ES-I3 (cell line): ENCODE data around the gene ZIC1.

Experiments
- H3K36me3 ChIP-seq: 2 replicates; pipeline ENCODE4 v1.6.1; 2013; ENCODE audit warnings: mild to moderate bottlenecking, low read length, control low read depth, moderate library complexity; ENCODE audit not compliant: insufficient read depth
- H3K4me1 ChIP-seq: 2 replicates; pipeline ENCODE4 v1.6.1; 2013; ENCODE audit warnings: mild to moderate bottlenecking, control low read depth, low read length; ENCODE audit not compliant: insufficient read depth
- H3K9ac ChIP-seq: 2 replicates; pipeline ENCODE4 v1.6.1; 2013; ENCODE audit warnings: low read depth, mild to moderate bottlenecking, low read length, moderate library complexity
- H3K9me3 ChIP-seq: 2 replicates; pipeline ENCODE4 v1.6.1; 2013; ENCODE audit warnings: mild to moderate bottlenecking, low read length, moderate library complexity; ENCODE audit not compliant: control insufficient read depth, insufficient read depth

ZIC1 gene

GRCh38 chr3:147409143-147410115 lies at the start of gene ZIC1:
Gene ZIC1 (plus strand): TSS chr3:147409365. CDS start chr3:147410113, 748 bp downstream.
- Histone ChIP-seq H3K4me1 (peaks cover 29% of the 10 kb centered on the region), H3K36me3 (no peaks in the 10 kb centered on the region), H3K9me3 (no peaks in the 10 kb centered on the region), H3K9ac (peak within 1 kb of the TSS; percentile 49; the same call in 1 of the 2 replicates)

- peaks cover 18% of the 10 kb centered on the region for H3K4me1 ChIP-seq
These were observed 49.1 kb upstream of the ZIC1 start for GRCh38 chr3:147360051-147360439.

GRCh38 chr3:147360646-147361453 lies 48.3 kb upstream of the ZIC1 start:
- Histone ChIP-seq H3K9me3 (no peaks in the 10 kb centered on the region), H3K36me3 (no peaks in the 10 kb centered on the region), H3K4me1 (peaks cover 13% of the 10 kb centered on the region), H3K9ac (no peak overlapping the region)

More at GRCh38 chr3:147360051-147360439, 49.1 kb upstream of the ZIC1 start:
- Histone ChIP-seq H3K36me3 (no peaks in the 10 kb centered on the region), H3K9me3 (no peaks in the 10 kb centered on the region), H3K9ac (no peak overlapping the region)

- H3K4me1 ChIP-seq = peaks cover 9% of the 10 kb centered on the region
- no peak overlapping the region for H3K9ac ChIP-seq
- H3K36me3 ChIP-seq = no peaks in the 10 kb centered on the region
- no peaks in the 10 kb centered on the region for H3K9me3 ChIP-seq
These were observed 47.4 kb upstream of the ZIC1 start for GRCh38 chr3:147361454-147362420.

- H3K36me3 ChIP-seq = no peaks in the 10 kb centered on the region
- no peaks in the 10 kb centered on the region for H3K9me3 ChIP-seq
- H3K4me1 ChIP-seq = peaks cover 6% of the 10 kb centered on the region; the same call in 1 of the 2 replicates
- no peak overlapping the region for H3K9ac ChIP-seq
These were observed 44.4 kb upstream of the ZIC1 start for GRCh38 chr3:147364771-147365170.

GRCh38 chr3:147365196-147366115 lies 43.7 kb upstream of the ZIC1 start:
- no peaks in the 10 kb centered on the region for H3K9me3 ChIP-seq
- no peaks in the 10 kb centered on the region for H3K36me3 ChIP-seq
- H3K4me1 ChIP-seq = peaks cover 11% of the 10 kb centered on the region

GRCh38 chr3:147367676-147368075 lies 41.5 kb upstream of the ZIC1 start:
- Histone ChIP-seq H3K4me1 (peaks cover 13% of the 10 kb centered on the region), H3K36me3 (no peaks in the 10 kb centered on the region), H3K9ac (no peak overlapping the region), H3K9me3 (no peaks in the 10 kb centered on the region)

More at GRCh38 chr3:147365196-147366115, 43.7 kb upstream of the ZIC1 start:
- no peak overlapping the region for H3K9ac ChIP-seq

- H3K36me3 ChIP-seq = no peaks in the 10 kb centered on the region
- H3K9ac ChIP-seq = no peak overlapping the region
- no peaks in the 10 kb centered on the region for H3K9me3 ChIP-seq
- H3K4me1 ChIP-seq = peaks cover 13% of the 10 kb centered on the region
These were observed 41.0 kb upstream of the ZIC1 start for GRCh38 chr3:147368151-147368550.

- Histone ChIP-seq H3K36me3 (no peaks in the 10 kb centered on the region), H3K4me1 (peaks cover 13% of the 10 kb centered on the region), H3K9ac (no peak overlapping the region), H3K9me3 (no peaks in the 10 kb centered on the region)
These were observed 40.5 kb upstream of the ZIC1 start for GRCh38 chr3:147368561-147369221.

- no peaks in the 10 kb centered on the region for H3K36me3 ChIP-seq
- H3K9me3 ChIP-seq = no peaks in the 10 kb centered on the region
- peaks cover 13% of the 10 kb centered on the region for H3K4me1 ChIP-seq
- no peak overlapping the region; the same call in 1 of the 2 replicates for H3K9ac ChIP-seq
These were observed 39.9 kb upstream of the ZIC1 start for GRCh38 chr3:147369231-147369630.

- H3K4me1 ChIP-seq = peaks cover 13% of the 10 kb centered on the region
- no peak overlapping the region; the same call in 1 of the 2 replicates for H3K9ac ChIP-seq
- H3K36me3 ChIP-seq = no peaks in the 10 kb centered on the region
These were observed 39.5 kb upstream of the ZIC1 start for GRCh38 chr3:147369661-147370123.

GRCh38 chr3:147370349-147370748 lies 38.8 kb upstream of the ZIC1 start:
- H3K4me1 ChIP-seq = peaks cover 13% of the 10 kb centered on the region
- H3K9me3 ChIP-seq = no peaks in the 10 kb centered on the region
- H3K9ac ChIP-seq = no peak overlapping the region
- no peaks in the 10 kb centered on the region for H3K36me3 ChIP-seq

More at GRCh38 chr3:147369661-147370123, 39.5 kb upstream of the ZIC1 start:
- no peaks in the 10 kb centered on the region for H3K9me3 ChIP-seq
